Ramos (cell line): Measurements from ENCODE around the gene CHURC1.

Experiments
- in situ Hi-C: fragments of 300-500 bp; cut with MboI; formaldehyde crosslinking; loops from one replicate; pipeline ENCODE4 v1.14.3; 2022; ENCODE audit warnings: low sequenced_read_pairs; ENCODE audit not compliant: unreplicated experiment

Gene CHURC1

DNA sequence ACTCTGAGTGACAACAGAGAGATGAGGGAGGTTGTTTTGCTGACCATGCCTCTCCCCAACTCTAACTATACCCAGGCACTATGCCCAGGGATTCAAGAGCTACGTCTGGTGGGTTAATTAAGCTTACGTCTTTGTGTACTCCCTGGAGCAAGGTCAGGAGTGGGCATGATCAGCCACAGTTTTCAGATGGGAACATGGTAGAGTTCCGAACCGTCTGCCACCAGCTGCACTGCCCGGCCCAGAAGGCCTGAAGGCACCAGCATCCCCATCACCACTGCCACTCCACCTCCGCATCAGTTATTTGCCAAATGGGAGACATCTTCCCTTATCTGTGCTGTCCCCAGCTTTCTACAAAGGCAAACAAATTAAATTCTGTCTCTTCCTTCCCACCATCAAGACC, 39.4 kb downstream of the CHURC1 start:
- in situ Hi-C loops = no loop called here

DNA sequence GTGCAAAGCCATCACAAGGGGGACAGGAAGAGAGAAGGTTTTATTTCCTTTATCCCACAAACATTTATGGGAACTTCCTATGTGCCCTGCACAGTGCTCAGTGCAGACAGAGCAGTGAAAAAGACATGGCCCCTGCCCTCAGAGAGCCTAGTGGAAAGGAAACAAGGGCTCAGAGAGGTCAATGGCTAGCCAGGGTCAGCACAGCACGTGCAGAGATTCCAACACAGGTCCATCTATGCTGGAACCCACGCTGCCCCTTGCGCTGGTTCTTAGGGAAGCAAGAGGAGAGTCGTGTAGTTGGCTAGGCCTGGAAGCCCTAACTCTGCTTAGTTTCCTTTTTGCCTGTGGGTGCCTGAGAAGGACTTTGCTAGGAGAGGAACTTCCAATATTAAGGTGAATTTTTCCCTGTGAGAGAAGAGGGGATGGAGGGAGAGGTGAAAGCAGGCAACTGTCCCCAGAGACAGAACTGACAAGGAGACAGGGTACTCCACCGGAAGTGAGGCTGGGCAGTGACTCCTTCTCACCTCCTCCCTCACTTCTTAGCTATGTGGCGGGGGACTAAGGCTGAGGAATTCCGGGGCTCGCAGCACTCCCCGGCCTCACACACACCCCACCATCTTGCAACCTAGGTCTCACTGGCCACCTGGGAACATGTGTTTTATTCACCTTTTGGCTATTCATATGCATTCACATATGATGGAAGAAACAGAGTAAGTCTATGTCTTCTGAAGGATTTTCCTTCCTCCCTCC, 40.4 kb downstream of the CHURC1 start:
- in situ Hi-C loops = no loop called here

DNA sequence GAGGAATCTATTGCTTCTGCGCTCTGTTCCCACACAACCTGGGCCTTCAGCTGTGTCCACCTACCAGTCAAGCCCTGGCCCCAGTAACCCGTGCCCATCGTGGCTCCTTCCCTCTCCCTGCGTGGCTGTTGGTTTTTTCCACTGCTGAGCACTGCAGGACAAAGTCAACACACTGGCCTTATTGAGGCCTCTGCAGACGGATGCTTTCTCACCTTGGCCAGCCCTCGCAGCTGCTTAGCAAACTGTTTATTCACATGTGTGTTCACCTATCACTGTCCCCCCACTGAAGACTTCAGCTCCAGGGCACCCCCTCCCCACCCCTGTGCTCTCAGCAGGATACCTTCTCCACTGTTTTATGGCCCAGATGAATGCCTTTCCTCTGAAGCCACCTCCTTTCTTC, 41.0 kb downstream of the CHURC1 start:
- in situ Hi-C loops = no loop called here

DNA sequence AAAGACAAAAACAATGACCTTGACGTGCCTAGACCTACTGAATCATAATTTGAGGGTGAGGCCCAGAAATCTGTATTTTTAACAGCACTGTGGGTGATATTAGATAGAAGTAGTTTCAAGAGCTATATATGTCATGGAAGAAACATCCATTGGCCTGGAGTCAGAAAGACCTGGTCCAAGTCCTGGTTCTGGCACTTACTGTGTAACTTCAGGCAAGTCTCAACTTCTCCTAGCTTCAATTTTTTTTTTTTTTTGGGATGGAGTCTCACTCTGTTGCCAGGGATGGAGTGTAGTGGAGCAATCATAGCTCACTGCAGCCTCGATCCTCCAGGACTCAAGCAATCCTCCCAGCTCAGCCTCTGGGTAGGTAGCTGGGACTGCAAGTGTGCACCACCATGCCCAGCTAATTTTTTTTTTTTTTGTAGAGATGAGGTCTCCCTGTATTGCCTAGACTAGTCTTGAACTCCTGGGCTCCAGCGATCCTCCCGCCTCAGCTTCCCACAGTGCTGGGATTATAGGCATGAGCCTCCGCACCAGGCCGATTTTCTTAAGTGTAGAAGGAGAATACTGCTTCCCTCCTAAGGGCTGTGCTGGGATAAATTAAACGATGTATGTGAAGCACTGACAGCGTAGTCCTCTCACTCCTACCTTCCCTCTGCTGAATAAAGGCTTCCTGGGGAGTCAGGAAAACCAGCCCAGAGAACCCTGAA, 42.6 kb downstream of the CHURC1 start:
- in situ Hi-C loops = no loop called here

DNA sequence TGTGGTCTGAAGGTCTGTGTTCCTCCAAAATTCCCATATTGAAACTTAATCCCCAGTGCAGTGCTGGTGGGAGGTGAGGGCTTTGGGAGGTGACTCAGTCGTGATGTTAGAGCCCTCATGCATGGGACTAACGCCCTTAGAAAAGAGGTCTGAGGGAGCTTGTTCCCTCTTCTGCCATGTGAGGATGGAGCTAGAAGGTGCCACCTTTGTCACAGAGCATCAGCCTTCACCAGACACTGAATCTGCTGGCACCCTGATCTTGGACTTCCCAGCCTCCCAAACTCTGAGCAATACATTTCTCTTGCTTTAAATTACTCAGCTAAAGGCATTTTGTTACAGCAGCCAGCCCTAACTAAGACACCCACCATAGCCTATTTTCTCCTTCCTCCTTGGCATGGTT, 43.9 kb downstream of the CHURC1 start:
- in situ Hi-C loops = no loop called here

DNA sequence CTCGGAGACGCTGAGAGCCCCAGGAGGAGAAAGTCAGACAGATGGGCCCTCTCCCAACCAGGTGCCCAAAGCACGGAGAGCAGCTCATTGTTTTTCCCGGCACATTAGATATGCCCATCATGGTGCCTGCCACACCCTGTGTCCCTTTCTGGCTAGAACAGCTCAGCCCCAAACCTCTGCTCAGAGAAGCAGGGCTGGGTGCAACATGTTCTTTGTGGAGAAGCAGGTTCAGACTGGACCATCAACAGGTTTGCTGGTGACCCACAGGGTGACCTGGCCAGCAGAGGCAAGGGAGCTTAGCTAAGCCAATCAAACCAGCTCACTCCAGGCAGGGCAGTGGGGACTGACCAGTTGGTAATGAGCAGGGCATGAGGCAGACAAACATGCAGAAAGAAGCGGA, 44.5 kb downstream of the CHURC1 start:
- in situ Hi-C loops = no loop called here

DNA sequence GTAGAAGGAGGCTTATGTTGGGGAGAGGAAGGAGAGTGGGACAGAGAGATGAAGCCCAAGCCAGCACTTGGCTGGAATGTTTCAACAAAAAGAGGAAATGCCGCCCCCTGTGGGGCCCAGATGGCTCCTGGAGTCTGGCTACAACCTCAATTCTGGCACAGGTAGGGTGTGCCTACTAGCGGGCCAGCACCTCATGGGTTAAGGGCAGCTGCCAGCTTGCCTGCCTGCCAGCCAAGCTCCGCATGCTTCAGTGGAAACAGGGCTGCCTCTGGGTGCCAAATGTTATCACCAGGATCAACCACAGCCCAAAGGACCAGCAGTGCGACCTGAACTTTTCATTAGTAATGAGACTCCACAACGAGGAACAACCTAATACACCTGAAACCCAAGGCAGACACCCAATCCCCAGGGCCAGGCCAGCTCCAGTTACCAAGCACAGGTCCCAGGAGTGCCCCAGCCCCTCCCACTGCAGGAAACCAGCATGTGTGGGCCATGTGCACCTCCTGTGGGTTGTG, 46.6 kb downstream of the CHURC1 start:
- in situ Hi-C loops = no loop called here

DNA sequence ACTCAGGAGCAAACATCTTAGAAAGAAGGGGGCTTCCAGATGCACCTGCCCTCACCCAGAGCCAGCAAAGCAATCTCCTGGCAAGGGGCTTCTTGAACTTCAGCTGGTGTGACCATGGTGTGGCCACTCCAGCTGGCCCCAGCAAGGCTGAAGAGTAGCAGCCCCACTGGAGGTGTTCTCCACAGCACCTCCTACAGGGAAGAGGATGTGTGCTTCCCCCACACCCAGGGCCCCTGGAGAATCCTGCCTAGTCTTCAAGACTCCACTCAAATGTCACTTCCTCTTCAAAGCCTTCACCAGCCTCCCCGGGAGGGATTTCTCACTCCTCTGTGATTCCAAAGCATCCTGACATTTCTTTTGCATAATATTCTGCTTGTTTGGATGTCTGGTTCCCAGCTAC, 49.4 kb downstream of the CHURC1 start:
- in situ Hi-C loops = no loop called here

DNA sequence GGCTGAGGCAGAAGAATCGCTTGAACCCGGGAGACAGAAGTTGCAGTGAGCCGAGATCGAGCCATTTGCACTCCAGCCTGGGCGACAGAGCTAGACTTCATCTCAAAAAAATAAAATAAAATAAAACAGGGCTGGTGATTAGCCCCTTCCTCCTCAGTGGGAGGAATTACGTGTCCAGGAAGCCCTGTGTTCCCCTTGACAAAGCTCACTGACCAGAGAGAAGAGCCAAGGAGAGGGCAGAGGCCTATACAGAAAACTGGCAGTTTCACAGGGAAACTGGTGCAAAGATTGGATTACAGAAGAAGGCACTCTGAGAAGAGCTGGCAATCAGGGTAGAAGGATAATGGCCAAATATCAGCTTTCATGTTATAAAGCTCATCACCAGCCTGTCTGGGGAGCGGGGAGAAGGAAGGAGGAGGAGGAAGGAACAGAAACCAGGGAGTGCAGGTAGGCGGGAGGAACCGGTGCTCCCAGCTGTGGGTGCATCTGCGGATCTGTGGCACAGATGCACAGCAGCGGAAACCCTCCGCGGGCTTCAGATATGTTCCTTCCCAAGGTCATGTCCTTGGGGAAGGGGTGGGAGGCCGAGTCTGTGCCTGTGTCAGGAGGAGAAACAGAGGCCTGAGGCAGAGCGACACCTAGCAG, 51.2 kb downstream of the CHURC1 start:
- in situ Hi-C loops = no loop called here

DNA sequence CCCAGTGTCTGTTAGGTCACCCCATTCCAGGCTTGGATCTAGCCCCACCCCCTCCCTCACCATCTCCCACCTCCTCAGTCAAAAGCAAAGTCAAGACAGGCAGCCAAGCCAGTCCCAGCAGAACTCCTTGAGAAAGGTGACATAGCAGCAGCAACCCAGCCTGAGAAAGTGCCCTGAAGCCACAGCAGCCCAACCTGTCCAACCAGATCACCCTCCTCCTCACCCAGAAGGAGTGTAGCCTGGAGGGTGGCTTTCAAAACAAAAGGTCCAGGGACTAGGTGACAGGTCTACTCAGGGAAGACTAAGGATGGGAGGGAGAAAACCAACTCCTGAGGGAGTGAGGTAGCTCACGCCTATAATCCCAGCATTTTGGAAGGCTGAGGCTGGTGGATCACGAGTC, 52.7 kb downstream of the CHURC1 start:
- in situ Hi-C loops = no loop called here

DNA sequence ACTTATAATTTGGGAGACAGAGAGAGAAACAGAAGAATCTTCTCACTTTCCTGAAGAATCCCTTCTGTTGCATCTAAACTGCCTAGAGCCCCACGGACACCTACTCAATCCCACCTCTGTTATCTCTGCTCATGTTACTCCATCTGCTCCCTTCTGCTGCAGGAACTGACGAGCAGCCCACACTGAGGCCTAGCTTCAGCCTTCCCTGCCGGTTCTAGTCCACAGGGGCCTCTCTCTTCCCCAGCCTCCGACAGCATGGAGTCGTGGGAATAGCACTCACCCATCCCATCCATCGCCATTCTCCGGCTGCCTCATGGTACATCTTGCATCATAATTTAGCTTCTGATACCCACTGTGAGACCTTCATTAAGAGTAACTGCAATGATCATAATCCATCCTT, 53.9 kb downstream of the CHURC1 start:
- in situ Hi-C loops = no loop called here

DNA sequence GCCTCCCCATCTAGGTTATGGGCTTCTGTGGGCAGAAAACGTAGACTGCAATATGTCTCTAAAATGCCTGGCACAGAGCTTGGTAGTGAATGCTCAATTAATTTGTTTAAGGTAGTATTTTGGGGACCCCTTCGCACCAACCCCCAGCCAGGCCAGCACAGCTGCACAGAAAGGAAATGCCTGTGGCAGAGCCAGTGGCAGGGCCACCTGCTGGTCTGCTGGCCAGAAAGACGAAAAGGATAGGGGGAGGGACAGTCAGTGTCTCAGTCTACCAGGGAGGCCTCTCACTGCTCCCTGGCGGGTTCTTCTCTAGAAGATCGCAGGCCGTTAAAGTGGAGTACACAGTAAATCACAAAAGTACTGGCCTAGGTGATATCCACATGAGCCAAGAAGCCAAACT, 54.4 kb downstream of the CHURC1 start:
- in situ Hi-C loops = no loop called here

DNA sequence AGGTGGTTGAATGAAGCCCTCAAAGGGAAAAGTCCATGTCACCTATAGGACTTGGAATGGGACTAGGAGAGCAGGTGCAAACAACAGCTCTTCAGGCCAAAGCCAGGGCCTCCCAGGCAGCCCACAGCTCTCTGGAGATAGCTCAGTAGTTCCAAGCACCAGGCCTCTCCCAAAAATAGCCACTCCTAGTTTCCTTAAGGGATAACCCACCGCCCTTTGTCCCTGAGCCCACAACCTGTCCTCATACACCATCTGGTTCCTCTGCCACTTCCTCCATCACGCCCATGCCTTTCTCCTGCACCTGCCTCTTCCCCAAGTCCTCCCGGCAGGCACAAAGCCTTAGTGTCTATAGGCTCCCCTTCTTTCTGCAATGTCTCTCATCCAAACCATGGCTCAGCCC, 55.8 kb downstream of the CHURC1 start:
- in situ Hi-C loops = no loop called here

DNA sequence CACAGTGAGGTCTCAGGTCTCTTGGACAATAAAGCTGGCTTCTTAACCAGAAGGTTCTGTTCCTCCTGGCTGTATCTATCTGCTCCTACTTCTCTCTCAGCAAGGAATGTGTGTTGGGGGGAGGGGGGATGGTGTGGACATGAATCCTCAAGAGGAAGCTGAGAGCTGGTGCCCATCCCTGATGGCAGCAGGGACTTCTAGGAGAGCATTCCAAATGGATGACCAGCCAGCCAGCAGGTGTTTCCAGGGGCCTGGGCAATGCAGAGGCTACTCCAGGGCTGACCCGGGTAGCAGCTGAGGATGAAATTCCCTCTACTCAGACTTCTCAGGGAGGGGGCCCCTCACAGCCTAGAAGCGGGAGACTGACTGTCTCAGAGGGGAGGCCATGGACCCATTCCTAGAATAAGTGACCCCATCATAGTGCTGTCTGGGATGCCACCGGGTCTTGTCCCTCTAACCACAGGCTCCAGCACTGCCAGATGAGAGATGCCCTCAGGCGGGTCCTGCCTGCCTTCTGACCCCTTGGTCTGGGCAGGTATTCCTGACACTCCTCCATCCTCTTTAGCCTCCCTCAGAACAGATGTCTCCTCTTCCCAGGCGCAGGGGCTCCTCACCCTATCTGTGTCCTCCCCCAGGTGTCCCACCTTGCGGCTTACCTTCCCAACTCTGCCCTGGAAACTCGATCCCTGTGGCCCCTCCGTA, 56.7 kb downstream of the CHURC1 start:
- in situ Hi-C loops = no loop called here

DNA sequence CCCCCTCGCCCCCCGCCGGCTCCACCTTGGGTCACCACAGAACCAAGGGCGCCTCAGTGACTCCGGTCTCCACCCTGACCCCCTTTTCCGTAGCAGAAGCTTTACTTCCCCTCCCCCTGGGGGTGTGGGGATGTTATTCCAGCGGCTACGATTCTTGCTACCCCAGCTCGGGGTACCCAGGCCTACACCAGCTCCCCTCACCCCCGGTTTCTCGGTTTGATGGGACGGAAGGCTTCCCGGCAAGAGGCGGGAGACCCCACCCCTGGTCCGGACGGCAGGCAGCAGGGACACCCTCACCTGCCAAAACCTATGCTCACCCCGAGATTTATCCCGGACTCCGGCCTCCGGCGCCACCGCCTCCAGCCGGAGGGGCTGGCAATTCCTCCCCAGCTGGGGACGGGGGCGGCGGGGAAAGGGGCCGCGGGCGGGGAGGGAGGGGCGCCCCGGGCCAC, 57.3 kb downstream of the CHURC1 start:
- in situ Hi-C loops = no loop called here

DNA sequence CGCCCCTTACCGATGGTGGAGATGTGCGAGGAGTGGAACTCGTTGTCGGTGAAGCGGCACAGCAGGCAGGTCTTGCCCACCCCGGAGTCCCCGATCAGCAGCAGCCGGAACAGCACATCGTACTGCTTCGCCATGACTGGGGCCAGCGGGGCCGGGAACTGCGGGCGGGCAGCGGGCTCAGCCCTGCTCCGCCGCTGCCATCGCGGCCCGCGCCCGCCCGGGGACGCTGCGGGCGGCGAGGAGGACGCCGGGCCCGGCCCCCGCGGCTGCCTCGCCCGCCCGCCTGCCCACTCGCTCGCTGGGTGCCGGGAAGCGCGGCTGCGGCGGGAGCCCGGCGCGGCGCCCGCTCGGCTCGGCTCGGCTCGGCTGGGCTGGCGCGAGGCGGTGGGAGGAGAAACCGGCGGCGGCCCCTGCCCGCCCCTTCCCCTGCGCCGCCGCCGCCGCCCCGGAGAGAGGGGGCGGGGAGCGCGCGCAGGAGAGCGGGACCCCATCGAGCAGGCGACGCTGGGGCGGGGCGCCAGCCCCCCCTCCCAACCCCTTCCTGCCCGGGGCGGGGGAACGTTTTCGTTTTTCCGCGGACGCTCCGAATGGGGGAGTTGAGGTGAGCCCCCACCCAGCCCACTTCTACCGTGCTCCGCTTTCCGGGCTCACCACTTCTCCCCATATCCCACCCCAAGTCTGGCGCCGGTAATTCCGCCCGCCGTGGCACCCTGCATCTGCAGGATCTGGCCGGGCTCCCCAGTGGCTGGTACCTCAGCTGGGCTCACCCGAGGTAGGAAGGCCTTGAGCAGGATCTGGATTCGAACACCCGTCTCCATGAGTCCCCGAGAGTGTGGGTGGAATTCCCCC, 57.9 kb downstream of the CHURC1 start, which contains the start of gene RAB15:
Gene RAB15 (minus strand): TSS at position 394 of the 849 bp plus-strand sequence. CDS start 260 bp downstream, at position 134.
- in situ Hi-C loops = no loop called here

DNA sequence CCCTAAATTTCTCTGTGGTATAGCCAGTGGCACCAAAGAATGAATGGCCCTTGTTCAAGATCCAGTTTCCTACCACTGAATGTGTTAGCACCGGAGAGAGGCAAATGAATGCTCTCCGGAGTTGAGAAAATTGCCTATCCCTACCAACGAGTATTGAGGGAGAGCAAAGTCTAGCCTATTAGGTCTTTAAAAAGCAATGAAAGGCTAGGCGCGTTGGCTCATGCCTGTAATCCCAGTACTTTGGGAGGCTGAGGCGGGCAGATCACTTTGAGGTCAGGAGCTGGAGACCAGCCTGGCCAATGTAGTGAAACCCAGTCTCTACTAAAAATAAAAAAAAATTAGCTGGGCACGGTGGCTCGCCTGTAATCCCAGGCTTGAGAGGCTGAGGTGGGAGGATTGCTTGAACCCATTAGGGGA, 58.8 kb downstream of the CHURC1 start:
- in situ Hi-C loops = no loop called here

DNA sequence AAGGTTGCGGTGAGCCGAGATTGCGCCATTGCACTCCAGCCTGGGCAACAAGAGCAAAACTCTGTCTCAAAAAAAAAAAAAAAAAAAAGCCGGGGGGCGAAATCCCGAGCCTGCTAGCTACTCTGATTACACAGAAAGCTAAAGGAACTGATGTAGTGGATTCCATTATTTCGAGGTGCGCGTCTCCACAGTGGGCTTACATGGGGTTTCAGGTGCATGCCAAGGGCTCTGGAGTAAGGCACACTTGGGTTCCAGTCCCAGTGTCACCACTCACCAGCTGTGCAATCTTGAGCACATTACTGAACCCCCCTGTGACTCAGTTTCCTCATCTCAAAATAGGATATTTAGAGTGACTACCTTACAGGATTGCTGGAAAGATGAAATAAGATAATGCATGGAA, 59.6 kb downstream of the CHURC1 start:
- in situ Hi-C loops = no loop called here

DNA sequence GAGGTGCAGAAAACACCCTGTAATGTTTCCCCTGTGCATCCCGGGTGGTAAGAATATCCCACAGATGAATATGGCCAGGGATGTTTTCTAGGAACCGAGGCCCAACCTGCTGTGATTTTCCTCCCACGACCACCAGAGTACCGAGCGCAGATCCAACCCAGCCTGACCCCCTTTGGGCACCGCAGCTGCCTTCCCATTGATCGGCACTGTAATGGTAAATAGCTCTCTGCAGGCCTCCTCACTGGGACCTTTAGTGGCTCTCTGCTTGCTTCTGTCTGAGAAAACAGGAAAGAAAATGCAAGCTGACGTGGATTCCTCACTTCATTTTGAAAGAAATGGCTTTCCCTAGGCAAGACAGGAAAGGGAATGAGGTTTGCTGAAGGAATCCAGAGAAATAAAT, 60.3 kb downstream of the CHURC1 start:
- in situ Hi-C loops = no loop called here
